GM12891 (cell line): ENCODE results near the gene SLC4A4.

Source experiments
- PAX5 ChIP-seq: IDR thresholded peaks from 2 replicates; pipeline ENCODE4 v1.6.1; 2011; ENCODE audit warnings: low read length, moderate library complexity, mild to moderate bottlenecking; ENCODE audit not compliant: insufficient read depth, severe bottlenecking
- POLR2A ChIP-seq: IDR thresholded peaks from 2 replicates; pipeline ENCODE4 v1.6.1; 2011; ENCODE audit warnings: low read depth, low read length, control low read depth
- POLR2AphosphoS5 ChIP-seq: IDR thresholded peaks from 2 replicates; pipeline ENCODE4 v1.6.1; 2011; ENCODE audit warnings: low read depth, low read length, control low read depth
- SPI1 ChIP-seq: IDR thresholded peaks from 2 replicates; pipeline ENCODE4 v1.6.1; 2011; ENCODE audit warnings: low read depth, low read length, control low read depth

- no peak for TF ChIP-seq POLR2AphosphoS5
- TF ChIP-seq PAX5 = no peak
- no peak for TF ChIP-seq POLR2A
- TF ChIP-seq SPI1 = no peak
Measured at GRCh38 chr4:71426381-71427042, 87.7 kb downstream of the SLC4A4 start.
